HG03439 (cell line): Measurements from ENCODE around the gene SPPL3.

Source experiments
- ATAC-seq: cut with Tn5 transposase; IDR thresholded peaks from one replicate; pipeline ENCODE4 v1.9.1; 2021; ENCODE audit warnings: mild to moderate bottlenecking, moderate library complexity; ENCODE audit not compliant: unreplicated experiment

The SPPL3 gene

DNA sequence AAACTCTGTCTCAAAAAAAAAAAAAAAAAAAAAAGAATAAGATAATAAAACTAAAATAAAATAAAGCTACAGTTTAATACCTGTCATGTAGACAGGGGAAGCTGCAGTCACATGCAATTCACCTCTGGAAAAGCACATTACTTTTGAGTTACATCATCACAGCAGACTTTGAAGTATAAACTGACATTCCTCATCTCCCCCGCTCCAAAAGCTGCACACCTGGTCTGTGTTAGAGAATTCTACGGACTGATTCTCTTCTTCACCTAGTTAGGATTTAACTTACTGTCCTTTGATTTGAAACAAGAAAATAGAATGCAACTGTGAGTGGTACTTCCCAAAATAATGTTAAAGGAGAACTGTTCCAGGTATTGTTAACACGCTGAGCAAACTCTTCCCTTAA is 25.1 kb downstream of the SPPL3 start:
- ATAC-seq = no peak

DNA sequence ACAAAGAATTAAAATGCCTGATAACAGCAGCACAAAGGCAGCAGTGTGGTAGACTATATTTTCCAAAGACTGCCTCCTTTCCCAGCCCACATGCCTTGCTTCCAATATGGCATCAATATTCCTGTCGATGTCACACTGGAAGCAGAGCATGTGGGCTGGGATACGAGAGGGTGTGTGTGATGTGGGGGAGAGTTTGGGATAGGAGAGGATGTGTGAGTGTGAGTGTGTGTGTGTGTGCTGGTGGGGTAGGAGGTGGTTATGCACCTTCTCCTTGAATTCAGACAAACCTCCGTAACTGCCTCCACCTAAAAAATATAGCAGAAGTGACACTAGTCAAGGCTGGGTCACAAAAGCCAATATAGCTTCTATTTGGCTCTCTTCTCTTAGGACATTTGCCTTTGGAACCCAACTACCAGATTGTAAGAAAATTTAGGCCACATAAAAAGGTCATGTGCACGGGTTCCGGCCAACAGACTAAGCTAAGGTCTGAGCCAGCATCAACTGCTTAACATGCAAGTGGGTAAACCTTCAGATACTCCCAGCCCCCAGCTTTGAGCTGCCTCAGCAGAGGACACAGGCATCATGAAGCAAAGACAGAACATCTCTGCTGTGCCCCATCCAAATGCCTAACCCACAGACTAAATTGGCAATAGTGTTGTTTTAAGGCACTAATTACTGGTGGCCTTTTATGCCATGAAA is 29.5 kb downstream of the SPPL3 start:
- ATAC-seq = no peak

DNA sequence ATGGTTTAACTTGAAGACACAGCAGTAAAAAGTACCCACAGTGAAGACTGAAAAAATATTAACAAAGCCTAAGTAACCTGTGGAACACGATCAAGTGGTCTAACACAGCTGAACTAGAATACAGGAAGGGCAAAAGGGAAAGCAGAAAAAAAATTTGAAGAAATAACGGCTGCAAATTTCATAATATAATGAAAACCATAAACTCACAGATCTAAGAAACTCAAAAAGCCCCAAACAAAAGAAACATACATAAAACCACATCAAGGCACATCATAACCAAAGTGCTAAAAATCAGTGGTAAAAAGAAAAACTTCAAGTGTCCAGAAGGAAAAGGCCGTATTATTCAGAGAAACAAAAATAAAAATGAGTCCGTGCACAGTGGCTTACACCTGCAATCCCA is 30.9 kb downstream of the SPPL3 start:
- no peak for ATAC-seq

- ATAC-seq = no peak
These were observed 31.7 kb downstream of the SPPL3 start for GRCh38 chr12:120872487-120872886.

- ATAC-seq = no peak
These were observed 33.7 kb downstream of the SPPL3 start for GRCh38 chr12:120870415-120870814.

- ATAC-seq = no peak
These were observed 34.8 kb downstream of the SPPL3 start for GRCh38 chr12:120869376-120869775.

- ATAC-seq = no peak
These were observed 38.0 kb downstream of the SPPL3 start for GRCh38 chr12:120866108-120866507.

DNA sequence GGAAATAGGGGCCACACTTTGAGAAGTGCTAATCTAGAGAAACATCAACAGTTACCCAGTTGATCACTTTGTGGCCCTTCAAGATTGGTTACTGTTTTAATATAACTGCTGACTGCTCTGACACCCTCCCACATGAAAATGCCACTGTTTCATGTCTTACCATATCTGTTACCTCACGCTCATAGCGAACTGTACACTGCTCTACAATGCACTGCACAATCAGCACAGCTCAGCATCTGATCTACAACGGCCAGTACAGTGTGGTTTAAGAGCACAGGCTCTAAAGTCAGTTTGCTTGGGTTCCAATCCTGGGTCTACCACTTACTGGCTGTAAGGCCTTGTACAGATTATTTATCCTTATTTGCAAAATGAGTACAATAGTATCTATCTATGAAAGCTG is 39.1 kb downstream of the SPPL3 start:
- ATAC-seq = no peak

- no peak for ATAC-seq
These were observed 41.5 kb downstream of the SPPL3 start for GRCh38 chr12:120862664-120863063.

- no peak for ATAC-seq
These were observed 42.9 kb downstream of the SPPL3 start for GRCh38 chr12:120861074-120861795.

DNA sequence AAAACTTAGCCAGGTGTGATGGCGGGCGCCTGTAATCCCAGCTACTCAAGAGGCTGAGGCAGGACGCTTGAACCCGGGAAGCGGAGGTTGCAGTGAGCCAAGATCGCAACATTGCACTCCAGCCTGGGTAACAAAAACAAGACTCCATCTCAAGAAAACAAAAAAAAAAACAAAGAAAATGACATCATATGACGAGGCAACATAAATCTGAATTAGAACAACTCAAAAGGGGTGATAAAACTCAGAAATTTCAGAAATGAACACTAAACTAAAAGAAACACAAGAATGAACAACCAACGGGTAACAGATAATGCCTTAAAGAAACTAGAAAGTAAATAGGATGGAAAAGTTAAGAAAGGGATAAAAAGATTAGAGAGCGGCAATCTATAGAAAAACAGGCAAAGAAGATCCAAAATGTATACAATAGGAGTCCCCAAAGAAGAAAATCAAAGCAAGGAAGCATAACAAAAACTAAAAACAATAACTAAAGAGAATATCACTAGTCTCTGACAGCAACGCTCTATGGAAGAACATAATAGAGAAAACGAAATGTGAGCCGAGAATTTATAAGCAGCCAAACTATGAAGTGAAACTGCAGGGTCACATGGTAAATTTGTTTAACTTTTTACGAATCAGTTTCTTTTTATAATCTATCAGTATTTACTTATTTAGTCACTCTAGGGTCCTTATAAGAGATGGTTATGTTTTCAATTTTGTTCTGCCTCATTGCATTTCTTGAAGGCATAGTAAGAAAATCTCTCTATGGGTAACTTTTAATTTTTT is 45.7 kb downstream of the SPPL3 start:
- ATAC-seq = no peak

DNA sequence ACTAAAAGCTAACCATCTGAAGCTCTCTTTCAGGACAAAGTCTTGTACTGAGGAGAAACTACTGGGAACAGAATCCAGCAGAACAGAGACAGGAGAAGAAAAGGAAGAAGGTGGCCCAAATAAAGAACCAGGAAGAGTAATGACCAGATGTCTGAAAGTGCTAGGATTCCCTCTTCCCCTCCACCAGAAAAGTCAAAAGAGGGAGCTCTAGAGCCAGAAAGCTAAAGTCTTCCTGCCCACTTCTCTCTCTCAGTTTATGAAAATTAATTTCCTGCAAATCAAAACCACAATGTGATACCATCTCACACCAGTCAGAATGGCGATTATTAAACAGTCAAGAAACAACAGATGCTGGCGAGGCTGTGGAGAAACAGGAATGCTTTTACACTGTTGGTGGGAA is 47.2 kb downstream of the SPPL3 start:
- no peak for ATAC-seq

GRCh38 chr12:120855823-120856588 is 48.2 kb downstream of the SPPL3 start:
- no peak for ATAC-seq

GRCh38 chr12:120854804-120855203 is 49.4 kb downstream of the SPPL3 start:
- ATAC-seq = no peak

- no peak for ATAC-seq
These were observed 51.0 kb downstream of the SPPL3 start for GRCh38 chr12:120853188-120853587.

DNA sequence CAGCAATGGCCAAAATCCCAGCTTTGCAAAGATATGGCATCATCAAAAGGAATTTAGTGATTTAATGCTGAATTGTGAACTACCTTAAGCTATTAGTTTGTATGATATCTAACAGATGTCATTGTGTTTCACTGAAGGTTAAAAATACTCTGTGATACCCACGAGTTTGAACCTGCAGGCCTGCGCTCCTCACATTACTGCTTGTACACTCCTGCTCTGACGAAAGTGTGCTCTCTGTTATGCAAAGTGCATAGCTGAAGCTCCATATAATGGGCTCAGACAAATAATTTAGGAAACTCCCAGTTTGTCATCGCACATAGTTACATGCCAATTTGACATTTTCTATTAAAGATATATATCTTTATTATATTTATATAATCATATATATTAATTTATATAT is 52.2 kb downstream of the SPPL3 start:
- no peak for ATAC-seq

DNA sequence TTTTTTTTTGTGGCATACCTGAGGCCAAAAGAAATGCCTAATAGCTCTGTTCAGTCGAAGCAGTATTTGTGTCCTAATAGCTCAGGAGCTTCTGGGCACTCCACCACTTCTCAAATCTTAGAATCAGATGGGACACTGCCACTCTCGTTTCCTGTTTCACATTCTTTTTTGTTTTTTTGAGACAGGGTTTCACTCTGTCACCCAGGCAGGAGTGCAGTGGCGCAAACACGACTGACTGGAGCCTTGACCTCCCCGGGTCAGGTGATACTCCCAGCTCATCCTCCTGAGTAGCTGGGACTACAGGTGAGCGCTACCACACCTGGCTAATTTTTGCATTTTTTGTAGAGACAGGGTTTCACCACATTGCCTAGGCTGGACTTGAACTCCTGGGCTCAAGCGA is 52.7 kb downstream of the SPPL3 start:
- peak; percentile 48 for ATAC-seq

DNA sequence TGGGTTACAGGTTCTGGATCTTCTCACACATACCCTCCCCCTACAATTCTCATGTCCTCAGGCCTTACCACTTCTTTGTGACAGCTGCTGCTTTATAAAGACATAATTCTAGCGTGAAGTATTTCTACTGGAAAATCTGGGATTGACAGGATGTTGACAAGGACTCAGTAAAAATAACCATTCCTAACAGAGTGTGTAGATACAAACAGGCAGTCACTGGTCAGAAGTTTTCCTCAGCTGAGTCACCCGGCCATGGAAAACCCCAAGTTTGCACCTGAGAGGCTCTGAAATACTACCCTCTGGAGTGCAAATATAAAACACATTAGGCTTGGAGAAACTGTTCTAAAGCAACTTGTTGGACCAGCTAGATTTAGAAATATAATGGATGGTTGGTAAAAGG is 54.4 kb downstream of the SPPL3 start:
- ATAC-seq = no peak

- ATAC-seq = peak; percentile 52
These were observed 56.3 kb downstream of the SPPL3 start for GRCh38 chr12:120847814-120848213.

DNA sequence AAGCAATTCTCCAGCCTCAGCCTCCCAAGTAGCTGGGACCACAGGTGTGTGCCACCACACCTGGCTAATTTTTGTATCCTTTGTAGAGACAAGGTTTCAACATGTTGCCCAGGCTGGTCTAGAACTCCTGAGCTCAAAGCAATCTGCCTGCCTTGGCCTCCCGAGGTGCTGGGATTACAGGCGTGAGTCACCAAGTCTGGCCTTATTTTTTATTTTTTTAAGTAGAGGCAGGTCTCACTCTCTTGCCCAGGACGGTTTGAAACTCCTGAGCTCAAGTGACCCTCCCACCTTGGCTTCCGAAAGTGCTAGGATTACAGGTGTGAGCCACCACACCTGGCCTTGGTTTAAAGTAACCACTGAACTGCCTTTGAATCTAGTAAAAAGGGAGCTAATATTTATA is 56.8 kb downstream of the SPPL3 start:
- no peak for ATAC-seq

- no peak for ATAC-seq
These were observed 57.4 kb downstream of the SPPL3 start for GRCh38 chr12:120846721-120847120.
